NK-92 (cell line): Measurements from ENCODE around the gene OGFR.
"Not testable (repeated sequence)": the region's sequence is repeated elsewhere in the genome, so short reads cannot be mapped to it uniquely, and the experiment has no call there.

Experiments used
- DNase-seq: peaks from one replicate; lab custom pipeline; 2025; ENCODE audit not compliant: unreplicated experiment; lab: John Stamatoyannopoulos, UW

Gene OGFR

GRCh38 chr20:62836967-62837490, 32.4 kb downstream of the OGFR start:
- no peak for DNase-seq

- DNase-seq = no peak
Measured at GRCh38 chr20:62837790-62838127, 33.1 kb downstream of the OGFR start.

GRCh38 chr20:62838128-62838891, 33.7 kb downstream of the OGFR start:
- DNase-seq = no peak

GRCh38 chr20:62839261-62839660, 34.6 kb downstream of the OGFR start:
- DNase-seq = no peak

- no peak for DNase-seq
Measured at GRCh38 chr20:62839816-62840215, 35.2 kb downstream of the OGFR start.

GRCh38 chr20:62840244-62841197, 35.9 kb downstream of the OGFR start:
- no peak for DNase-seq

GRCh38 chr20:62841705-62842212, 37.1 kb downstream of the OGFR start:
- no peak for DNase-seq

- DNase-seq = no peak
Measured at GRCh38 chr20:62843656-62844055, 39.0 kb downstream of the OGFR start.

GRCh38 chr20:62844182-62844581, 39.5 kb downstream of the OGFR start:
- no peak for DNase-seq

- no peak for DNase-seq
Measured at GRCh38 chr20:62845416-62846160, 41.0 kb downstream of the OGFR start.

GRCh38 chr20:62846166-62846890, 41.7 kb downstream of the OGFR start:
- no peak for DNase-seq

- not testable (repeated sequence) for DNase-seq
Measured at GRCh38 chr20:62848917-62849316, 44.3 kb downstream of the OGFR start.

GRCh38 chr20:62849431-62849830, 44.8 kb downstream of the OGFR start:
- no peak for DNase-seq

GRCh38 chr20:62850333-62850974, 45.8 kb downstream of the OGFR start:
- DNase-seq = no peak

- no peak for DNase-seq
Measured at GRCh38 chr20:62852196-62852595, 47.6 kb downstream of the OGFR start.

- DNase-seq = no peak
Measured at GRCh38 chr20:62852841-62853240, 48.2 kb downstream of the OGFR start.

- not testable (repeated sequence) for DNase-seq
Measured at GRCh38 chr20:62853304-62853703, 48.7 kb downstream of the OGFR start.

GRCh38 chr20:62854121-62854520, 49.5 kb downstream of the OGFR start:
- DNase-seq = no peak

- no peak for DNase-seq
Measured at GRCh38 chr20:62855120-62855519, 50.5 kb downstream of the OGFR start.
